ENCODE results near the gene HOXA13.

Gene HOXA13

DNA sequence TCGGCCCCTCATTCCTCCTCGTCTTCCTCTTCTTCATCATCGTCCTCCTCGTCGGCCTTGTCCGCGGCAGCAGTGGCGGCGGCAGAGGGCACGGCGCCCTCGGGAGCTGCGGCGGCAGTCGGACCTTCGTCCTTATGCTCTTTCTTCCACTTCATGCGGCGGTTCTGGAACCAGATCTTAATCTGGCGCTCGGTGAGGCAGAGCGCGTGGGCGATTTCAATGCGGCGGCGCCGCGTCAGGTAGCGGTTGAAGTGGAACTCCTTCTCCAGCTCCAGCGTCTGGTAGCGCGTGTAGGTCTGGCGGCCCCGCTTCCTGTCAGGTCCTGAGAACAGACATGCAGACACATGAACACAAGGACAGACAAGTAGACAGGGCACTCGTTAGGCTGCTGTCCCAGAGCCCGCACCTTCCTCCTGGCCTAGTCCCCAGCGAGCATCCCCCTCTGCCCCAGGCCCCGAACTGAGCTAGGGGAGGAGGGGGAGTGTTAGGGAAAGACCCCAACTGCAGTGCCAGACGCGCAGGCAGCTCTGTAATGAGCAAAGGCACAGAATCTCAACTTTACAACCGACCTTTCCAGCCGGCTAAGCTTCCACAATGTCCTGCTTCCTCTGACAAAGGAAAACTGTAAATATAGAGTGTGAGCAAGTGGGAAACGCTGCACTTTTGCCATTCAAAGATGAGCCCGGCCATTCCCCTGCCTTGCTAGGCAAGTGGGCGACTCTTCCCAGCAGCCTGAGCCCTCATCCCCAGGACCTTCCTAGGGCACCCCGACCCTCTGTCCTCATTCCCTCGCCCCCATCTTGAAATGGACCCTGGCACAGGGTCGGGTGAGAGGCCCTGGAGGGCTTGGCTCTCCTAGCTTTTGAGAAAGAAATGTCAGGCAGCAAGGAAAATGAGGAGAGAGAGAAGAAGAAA, 44.7 kb downstream of the HOXA13 start:
- TF ChIP-seq, protein P1, sequence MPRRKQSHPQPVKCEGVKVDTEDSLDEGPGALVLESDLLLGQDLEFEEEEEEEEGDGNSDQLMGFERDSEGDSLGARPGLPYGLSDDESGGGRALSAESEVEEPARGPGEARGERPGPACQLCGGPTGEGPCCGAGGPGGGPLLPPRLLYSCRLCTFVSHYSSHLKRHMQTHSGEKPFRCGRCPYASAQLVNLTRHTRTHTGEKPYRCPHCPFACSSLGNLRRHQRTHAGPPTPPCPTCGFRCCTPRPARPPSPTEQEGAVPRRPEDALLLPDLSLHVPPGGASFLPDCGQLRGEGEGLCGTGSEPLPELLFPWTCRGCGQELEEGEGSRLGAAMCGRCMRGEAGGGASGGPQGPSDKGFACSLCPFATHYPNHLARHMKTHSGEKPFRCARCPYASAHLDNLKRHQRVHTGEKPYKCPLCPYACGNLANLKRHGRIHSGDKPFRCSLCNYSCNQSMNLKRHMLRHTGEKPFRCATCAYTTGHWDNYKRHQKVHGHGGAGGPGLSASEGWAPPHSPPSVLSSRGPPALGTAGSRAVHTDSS (tag by site-specific recombination; IDR thresholded peaks at IDR 0.05) = peak; percentile 91
- TF ChIP-seq PRDM1 (tag by site-specific recombination; IDR thresholded peaks at IDR 0.05) = 0 out of 2 replicates have a peak, but pooled peaks have one; percentile 67
- TF ChIP-seq ZNF266 (tag by site-specific recombination; IDR thresholded peaks at IDR 0.05; ENCODE audit: low read depth) = no peak
- TF ChIP-seq, protein P2, sequence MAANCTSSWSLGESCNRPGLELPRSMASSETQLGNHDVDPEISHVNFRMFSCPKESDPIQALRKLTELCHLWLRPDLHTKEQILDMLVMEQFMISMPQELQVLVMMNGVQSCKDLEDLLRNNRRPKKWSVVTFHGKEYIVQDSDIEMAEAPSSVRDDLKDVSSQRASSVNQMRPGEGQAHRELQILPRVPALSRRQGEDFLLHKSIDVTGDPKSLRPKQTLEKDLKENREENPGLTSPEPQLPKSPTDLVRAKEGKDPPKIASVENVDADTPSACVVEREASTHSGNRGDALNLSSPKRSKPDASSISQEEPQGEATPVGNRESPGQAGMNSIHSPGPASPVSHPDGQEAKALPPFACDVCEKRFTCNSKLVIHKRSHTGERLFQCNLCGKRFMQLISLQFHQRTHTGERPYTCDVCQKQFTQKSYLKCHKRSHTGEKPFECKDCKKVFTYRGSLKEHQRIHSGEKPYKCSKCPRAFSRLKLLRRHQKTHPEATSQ (tag by site-specific recombination; IDR thresholded peaks at IDR 0.05) = no peak
- TF ChIP-seq, protein P3, sequence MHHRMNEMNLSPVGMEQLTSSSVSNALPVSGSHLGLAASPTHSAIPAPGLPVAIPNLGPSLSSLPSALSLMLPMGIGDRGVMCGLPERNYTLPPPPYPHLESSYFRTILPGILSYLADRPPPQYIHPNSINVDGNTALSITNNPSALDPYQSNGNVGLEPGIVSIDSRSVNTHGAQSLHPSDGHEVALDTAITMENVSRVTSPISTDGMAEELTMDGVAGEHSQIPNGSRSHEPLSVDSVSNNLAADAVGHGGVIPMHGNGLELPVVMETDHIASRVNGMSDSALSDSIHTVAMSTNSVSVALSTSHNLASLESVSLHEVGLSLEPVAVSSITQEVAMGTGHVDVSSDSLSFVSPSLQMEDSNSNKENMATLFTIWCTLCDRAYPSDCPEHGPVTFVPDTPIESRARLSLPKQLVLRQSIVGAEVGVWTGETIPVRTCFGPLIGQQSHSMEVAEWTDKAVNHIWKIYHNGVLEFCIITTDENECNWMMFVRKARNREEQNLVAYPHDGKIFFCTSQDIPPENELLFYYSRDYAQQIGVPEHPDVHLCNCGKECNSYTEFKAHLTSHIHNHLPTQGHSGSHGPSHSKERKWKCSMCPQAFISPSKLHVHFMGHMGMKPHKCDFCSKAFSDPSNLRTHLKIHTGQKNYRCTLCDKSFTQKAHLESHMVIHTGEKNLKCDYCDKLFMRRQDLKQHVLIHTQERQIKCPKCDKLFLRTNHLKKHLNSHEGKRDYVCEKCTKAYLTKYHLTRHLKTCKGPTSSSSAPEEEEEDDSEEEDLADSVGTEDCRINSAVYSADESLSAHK (tag by site-specific recombination; IDR thresholded peaks at IDR 0.05) = no peak
- no peak for TF ChIP-seq ZNF292 (tag by site-specific recombination; IDR thresholded peaks at IDR 0.05; ENCODE audit: borderline replicate concordance, low read depth)
- TF ChIP-seq ZNF335 (tag by site-specific recombination; conservative IDR thresholded peaks at IDR 0.05) = peak; percentile 80
- Histone ChIP-seq H3K4me3 (ENCODE audit: low read depth, low read length) (peak overlapping the region; percentile 69), H3K27ac (ENCODE audit: extremely low read depth, low read depth, low read length) (peak overlapping the region; percentile 94), H3K36me3 (ENCODE audit: control insufficient read depth in 2 of 2, insufficient read depth in 1 of 2, low read length in 2 of 2) (peaks cover 0 to 17% of the 10 kb centered on the region in 2 experiments; a peak in 1 of 3 replicates), H3K9me3 (ENCODE audit: control insufficient read depth, insufficient read depth, low read depth, low read length) (no peaks in the 10 kb centered on the region), H3K4me1 (ENCODE audit: control insufficient read depth, insufficient read depth, low read length) (peaks cover 17% of the 10 kb centered on the region)
- ChIA-PET POLR2A (interaction anchor here (1.6 kb wide), 2 partner anchors 16 to 1293 kb away, joined by 4 read pairs; no protein-coding TSS in a partner anchor), CTCF (interaction anchor here (0.5 to 2.8 kb wide), 6 partner anchors 11 to 797 kb away, joined by 3 to 11 read pairs (median 4); partner anchors contain the start of gene HOXA5)

DNA sequence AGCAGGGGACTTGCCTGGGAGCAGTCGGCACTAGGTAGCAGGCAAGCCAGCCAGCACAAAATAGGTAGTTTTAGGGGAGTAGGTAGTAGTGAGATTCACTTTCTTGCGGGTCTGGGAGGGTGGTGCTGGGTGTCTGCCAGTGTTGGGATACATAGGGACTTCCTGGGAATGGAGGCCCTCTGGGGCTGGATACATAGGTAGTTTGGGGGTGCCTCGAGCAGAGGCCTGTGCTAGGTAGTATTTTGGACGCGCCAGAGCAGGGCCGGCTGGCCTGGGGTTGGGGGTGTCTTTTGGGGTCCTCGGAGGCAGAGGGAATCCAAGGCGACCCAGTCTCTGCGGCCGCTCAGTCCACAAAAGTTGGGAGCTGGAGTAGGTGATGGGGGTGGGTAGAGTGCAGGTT, 45.5 kb downstream of the HOXA13 start:
- CTCF ChIA-PET = interaction anchor here (0.5 to 1.0 kb wide), 4 partner anchors 11 to 757 kb away, joined by 3 to 4 read pairs (median 4); partner anchors contain the start of gene HOXA5
- POLR2A ChIA-PET = no interaction called here

More for the DNA sequence above, 45.5 kb downstream of the HOXA13 start:
- no peak overlapping the region for H3K4me3 ChIP-seq (ENCODE audit: low read depth, low read length)
- H3K36me3 ChIP-seq (ENCODE audit: control insufficient read depth in 2 of 2, insufficient read depth in 1 of 2, low read length in 2 of 2) = peaks cover 0 to 22% of the 10 kb centered on the region in 2 experiments; a peak in 1 of 3 replicates
- TF ChIP-seq, protein P4, sequence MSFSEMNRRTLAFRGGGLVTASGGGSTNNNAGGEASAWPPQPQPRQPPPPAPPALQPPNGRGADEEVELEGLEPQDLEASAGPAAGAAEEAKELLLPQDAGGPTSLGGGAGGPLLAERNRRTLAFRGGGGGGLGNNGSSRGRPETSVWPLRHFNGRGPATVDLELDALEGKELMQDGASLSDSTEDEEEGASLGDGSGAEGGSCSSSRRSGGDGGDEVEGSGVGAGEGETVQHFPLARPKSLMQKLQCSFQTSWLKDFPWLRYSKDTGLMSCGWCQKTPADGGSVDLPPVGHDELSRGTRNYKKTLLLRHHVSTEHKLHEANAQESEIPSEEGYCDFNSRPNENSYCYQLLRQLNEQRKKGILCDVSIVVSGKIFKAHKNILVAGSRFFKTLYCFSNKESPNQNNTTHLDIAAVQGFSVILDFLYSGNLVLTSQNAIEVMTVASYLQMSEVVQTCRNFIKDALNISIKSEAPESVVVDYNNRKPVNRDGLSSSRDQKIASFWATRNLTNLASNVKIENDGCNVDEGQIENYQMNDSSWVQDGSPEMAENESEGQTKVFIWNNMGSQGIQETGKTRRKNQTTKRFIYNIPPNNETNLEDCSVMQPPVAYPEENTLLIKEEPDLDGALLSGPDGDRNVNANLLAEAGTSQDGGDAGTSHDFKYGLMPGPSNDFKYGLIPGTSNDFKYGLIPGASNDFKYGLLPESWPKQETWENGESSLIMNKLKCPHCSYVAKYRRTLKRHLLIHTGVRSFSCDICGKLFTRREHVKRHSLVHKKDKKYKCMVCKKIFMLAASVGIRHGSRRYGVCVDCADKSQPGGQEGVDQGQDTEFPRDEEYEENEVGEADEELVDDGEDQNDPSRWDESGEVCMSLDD (tag by site-specific recombination; IDR thresholded peaks at IDR 0.05) = 0 out of 2 replicates have a peak, but pooled peaks have one; percentile 28
- TF ChIP-seq, protein P5, sequence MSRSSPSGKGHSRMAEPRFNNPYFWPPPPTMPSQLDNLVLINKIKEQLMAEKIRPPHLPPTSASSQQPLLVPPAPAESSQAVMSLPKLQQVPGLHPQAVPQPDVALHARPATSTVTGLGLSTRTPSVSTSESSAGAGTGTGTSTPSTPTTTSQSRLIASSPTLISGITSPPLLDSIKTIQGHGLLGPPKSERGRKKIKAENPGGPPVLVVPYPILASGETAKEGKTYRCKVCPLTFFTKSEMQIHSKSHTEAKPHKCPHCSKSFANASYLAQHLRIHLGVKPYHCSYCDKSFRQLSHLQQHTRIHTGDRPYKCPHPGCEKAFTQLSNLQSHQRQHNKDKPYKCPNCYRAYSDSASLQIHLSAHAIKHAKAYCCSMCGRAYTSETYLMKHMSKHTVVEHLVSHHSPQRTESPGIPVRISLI (tag by site-specific recombination; IDR thresholded peaks at IDR 0.05) = no peak
- no peaks in the 10 kb centered on the region for H3K9me3 ChIP-seq (ENCODE audit: control insufficient read depth, insufficient read depth, low read depth, low read length)
- no peak overlapping the region for H3K27ac ChIP-seq (ENCODE audit: extremely low read depth, low read depth, low read length)
- peaks cover 11% of the 10 kb centered on the region for H3K4me1 ChIP-seq (ENCODE audit: control insufficient read depth, insufficient read depth, low read length)
